Measurements from ENCODE around the gene PIK3CG.

- TF ChIP-seq CTCF (IDR thresholded peaks at IDR 0.05): no peak
- TF ChIP-seq POLR2A (IDR thresholded peaks at IDR 0.05): no peak
Measured at GRCh38 chr7:106896231-106896630, 31.1 kb downstream of the PIK3CG start.
